AG04450 (cell line): ENCODE measurements around the gene TEX2. TPM values are rescaled to one million over a fixed set of nuclear protein-coding genes. Genes with fewer than 3 reads are reported as not detected.

Source experiments
- CTCF ChIA-PET: fragments of 300-600, 350-600 bp; formaldehyde crosslinking; extraction: SDS; loops from one replicate; lab custom pipeline; 2022; ENCODE audit warnings: antibody characterized with exemption, inconsistent platforms; lab: Charles Lee
- POLR2A ChIA-PET: fragments of 350-600 bp; formaldehyde crosslinking; extraction: SDS; loops from one replicate; lab custom pipeline; 2021; ENCODE audit warnings: antibody characterized with exemption, inconsistent platforms; lab: Yijun Ruan, JAX
- DNase-seq: peaks from one replicate; pipeline ENCODE4 v3.0.0-alpha.2; 2011; ENCODE audit warnings: low read depth, low spot score
- H3K27ac ChIP-seq: one replicate; pipeline ENCODE4 v1.5.1; 2012; ENCODE audit warnings: low read depth, low read length, control low read depth
- H3K27me3 ChIP-seq: one replicate; pipeline ENCODE4 v1.6.0; 2012; ENCODE audit warnings: low read length; ENCODE audit not compliant: control insufficient read depth, insufficient read depth
- H3K4me3 ChIP-seq: 2 replicates; pipeline ENCODE4 v1.5.1; 2011; ENCODE audit warnings: mild to moderate bottlenecking, low read depth, low read length, control low read depth
- H3K9me3 ChIP-seq: 2 replicates; pipeline ENCODE4 v1.5.1; 2012; ENCODE audit warnings: low read length; ENCODE audit not compliant: control insufficient read depth, insufficient read depth
- CTCF ChIP-seq: IDR thresholded peaks from 2 replicates; pipeline ENCODE4 v1.5.1; 2011; ENCODE audit warnings: low read depth, low read length, control low read depth, inconsistent platforms
- polyA plus RNA-seq: library from polyadenylated mRNA; depleted of rRNA; stranded (reverse); fragments of >200 nt; gene quantifications from 2 replicates; pipeline ENCODE4 v1.2.3, GENCODE V29; 2011

Gene TEX2
- polyA plus RNA-seq, 1 experiment, result 27.9 TPM

- no peak for TF ChIP-seq CTCF
- Histone ChIP-seq H3K4me3 (no peak overlapping the region), H3K27ac (no peak overlapping the region), H3K9me3 (no peaks in the 10 kb centered on the region), H3K27me3 (no peaks in the 10 kb centered on the region)
- POLR2A ChIA-PET, result interaction anchor here (1.1 kb wide), 1 partner anchor 132 kb away, joined by 16 read pairs; no protein-coding TSS in a partner anchor
- CTCF ChIA-PET, result no interaction called here
- no peak for DNase-seq
Measured at GRCh38 chr17:64278614-64279013, 15.6 kb upstream of the TEX2 start.

GRCh38 chr17:64277831-64278562 is 14.9 kb upstream of the TEX2 start:
- DNase-seq, result no peak
- Histone ChIP-seq H3K9me3 (no peaks in the 10 kb centered on the region), H3K27me3 (no peaks in the 10 kb centered on the region), H3K27ac (no peak overlapping the region), H3K4me3 (no peak overlapping the region)
- CTCF ChIA-PET, result interaction anchor here (0.6 kb wide), 1 partner anchor 15 kb away, joined by 3 read pairs; no protein-coding TSS in a partner anchor
- POLR2A ChIA-PET, result interaction anchor here (1.1 kb wide), 1 partner anchor 132 kb away, joined by 16 read pairs; no protein-coding TSS in a partner anchor
- TF ChIP-seq CTCF, result no peak

- no peak for TF ChIP-seq CTCF
- H3K27ac ChIP-seq, result no peak overlapping the region
- CTCF ChIA-PET, result interaction anchor here (0.6 kb wide), 1 partner anchor 16 kb away, joined by 3 read pairs; no protein-coding TSS in a partner anchor
Measured at GRCh38 chr17:64276961-64277505, 14.0 kb upstream of the TEX2 start.

GRCh38 chr17:64275016-64275415 is 12.0 kb upstream of the TEX2 start:
- peaks cover 11% of the 10 kb centered on the region; the same call in 1 of the 2 replicates for H3K9me3 ChIP-seq
- no peak overlapping the region for H3K27ac ChIP-seq
- CTCF ChIA-PET, result no interaction called here
- DNase-seq, result no peak
- no peak for TF ChIP-seq CTCF
- H3K4me3 ChIP-seq, result no peak overlapping the region
- POLR2A ChIA-PET, result no interaction called here
- H3K27me3 ChIP-seq, result peaks cover under 1% of the 10 kb centered on the region

More at GRCh38 chr17:64276961-64277505, 14.0 kb upstream of the TEX2 start:
- Histone ChIP-seq H3K27me3 (no peaks in the 10 kb centered on the region), H3K9me3 (peaks cover 3% of the 10 kb centered on the region; the same call in 1 of the 2 replicates), H3K4me3 (no peak overlapping the region)
- no peak for DNase-seq
- POLR2A ChIA-PET, result interaction anchor here (0.7 kb wide), 1 partner anchor 132 kb away, joined by 3 read pairs; no protein-coding TSS in a partner anchor

- CTCF ChIA-PET, result interaction anchor here (0.5 kb wide), 1 partner anchor 24 kb away, joined by 7 read pairs; no protein-coding TSS in a partner anchor
- POLR2A ChIA-PET, result no interaction called here
- no peak overlapping the region for H3K27ac ChIP-seq
- no peak for DNase-seq
- H3K27me3 ChIP-seq, result peaks cover 16% of the 10 kb centered on the region
- peaks cover 11% of the 10 kb centered on the region; the same call in 1 of the 2 replicates for H3K9me3 ChIP-seq
- no peak overlapping the region for H3K4me3 ChIP-seq
- no peak for TF ChIP-seq CTCF
Measured at GRCh38 chr17:64273006-64273405, 9.9 kb upstream of the TEX2 start.
